ENCODE data around the gene IGIP.

GRCh38 chr5:140106805-140107311 is 18.9 kb upstream of the IGIP start:
- TF ChIP-seq CTCF (IDR thresholded peaks at IDR 0.05), result no peak
- no peak for TF ChIP-seq POLR2A (IDR thresholded peaks at IDR 0.05)
- TF ChIP-seq EP300 (IDR thresholded peaks at IDR 0.05), result no peak
